Measurements from ENCODE around the gene CLP1.
"Not testable (repeated sequence)": the region's sequence is repeated elsewhere in the genome, so short reads cannot be mapped to it uniquely, and the experiment has no call there.

Gene CLP1

GRCh38 chr11:57641011-57641807 lies 16.4 kb upstream of the CLP1 start:
- no peak for DNase-seq (ENCODE audit: low spot score)

GRCh38 chr11:57643802-57644201 lies 13.8 kb upstream of the CLP1 start:
- no peak for DNase-seq (ENCODE audit: low spot score)

- peak; percentile 74 for DNase-seq (ENCODE audit: low spot score)
Observed at GRCh38 chr11:57644748-57645688, 12.5 kb upstream of the CLP1 start.

- no peak for DNase-seq (ENCODE audit: low spot score)
Observed at GRCh38 chr11:57645689-57646085, 11.9 kb upstream of the CLP1 start.

DNA sequence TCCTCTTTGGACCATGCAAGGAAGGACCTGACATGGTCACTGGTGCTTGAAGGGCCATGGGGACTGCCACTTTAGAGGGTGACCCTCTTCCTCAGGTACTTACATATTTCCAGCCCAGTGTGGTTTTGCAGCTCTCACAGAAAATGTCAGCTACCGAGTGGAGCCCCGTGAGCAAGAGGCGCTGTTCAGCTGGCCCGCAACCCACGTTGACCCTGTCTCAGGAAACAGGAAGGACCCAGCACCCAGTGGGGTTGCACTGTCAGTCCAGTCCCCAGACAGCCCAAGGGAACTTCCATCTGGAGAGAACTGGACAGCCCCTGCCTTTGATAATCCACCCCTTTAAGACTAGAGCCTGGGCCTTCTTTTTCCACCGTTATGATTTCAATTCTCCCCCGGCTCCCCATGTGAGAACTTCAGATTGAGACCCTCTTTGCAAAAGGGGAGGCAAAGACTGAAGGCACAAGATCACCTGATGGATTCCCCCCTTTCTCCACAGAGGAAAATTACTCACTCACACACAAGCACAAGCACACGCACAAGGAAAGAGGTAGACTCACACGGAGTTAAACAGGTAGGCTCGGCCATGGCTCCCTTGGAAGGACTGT lies 11.3 kb upstream of the CLP1 start:
- no peak for DNase-seq (ENCODE audit: low spot score)

- no peak for DNase-seq (ENCODE audit: low spot score)
Observed at GRCh38 chr11:57646799-57647303, 10.7 kb upstream of the CLP1 start.

DNA sequence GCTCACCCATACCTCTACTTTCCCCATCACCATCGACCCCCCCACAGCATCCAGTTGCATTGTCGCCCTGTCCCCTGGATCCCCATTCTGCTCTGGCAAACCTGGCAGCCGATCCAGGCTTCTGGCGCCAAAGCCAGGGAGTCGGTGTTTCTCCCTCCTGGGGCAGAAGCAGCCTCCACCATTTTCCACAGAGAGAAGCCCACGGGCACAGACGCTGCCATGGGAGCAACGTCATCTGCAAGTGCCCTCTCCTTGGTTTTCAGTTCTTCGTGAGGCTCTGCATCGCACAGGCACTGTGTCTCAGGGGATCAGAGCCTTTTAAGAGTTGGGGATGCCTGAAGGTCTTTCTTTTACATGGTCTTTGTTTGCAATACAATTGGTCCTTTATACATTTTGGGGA lies 10.2 kb upstream of the CLP1 start:
- DNase-seq (ENCODE audit: low spot score), result no peak

DNA sequence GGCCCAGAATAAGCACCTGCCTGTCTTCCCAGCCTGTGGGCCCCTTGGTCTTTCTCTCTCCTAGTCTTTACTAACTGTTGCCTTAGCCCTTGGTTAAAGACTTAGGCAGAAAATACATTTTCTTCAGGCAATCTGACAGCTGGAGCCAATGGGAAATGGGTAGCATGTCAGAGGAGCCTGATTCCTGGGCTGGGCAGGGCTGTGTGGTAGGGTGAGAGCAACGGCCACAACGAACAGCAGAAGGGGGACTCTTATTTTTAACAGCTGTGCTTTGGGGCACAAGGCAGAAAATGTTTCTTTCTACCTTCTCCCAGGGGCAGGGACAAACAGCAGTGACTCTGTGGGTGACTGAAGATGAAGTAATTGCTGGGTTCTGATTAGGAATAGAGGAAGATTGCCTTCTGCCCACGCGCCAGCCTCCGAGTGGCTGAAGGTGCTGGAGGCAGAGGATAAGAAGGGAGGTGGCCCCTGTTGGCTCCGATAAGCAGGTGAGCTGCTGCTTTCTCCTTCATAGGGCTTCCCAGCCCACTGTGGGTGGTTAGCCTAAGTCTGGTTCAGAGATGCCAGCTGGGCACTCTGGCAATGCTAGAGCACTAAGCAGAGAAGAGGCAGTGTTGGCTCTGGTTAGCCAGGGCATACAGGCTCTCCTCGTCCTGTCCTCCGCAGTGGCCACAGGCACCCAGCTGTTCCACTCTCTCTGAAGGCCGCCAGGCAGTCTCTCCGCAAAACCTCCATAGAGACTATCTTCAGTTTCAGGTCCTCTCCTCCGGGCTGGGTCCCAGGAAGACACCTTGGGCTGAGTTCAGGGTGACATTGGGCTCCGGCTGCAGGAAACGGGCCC lies 9.4 kb upstream of the CLP1 start:
- no peak for DNase-seq (ENCODE audit: low spot score)

DNA sequence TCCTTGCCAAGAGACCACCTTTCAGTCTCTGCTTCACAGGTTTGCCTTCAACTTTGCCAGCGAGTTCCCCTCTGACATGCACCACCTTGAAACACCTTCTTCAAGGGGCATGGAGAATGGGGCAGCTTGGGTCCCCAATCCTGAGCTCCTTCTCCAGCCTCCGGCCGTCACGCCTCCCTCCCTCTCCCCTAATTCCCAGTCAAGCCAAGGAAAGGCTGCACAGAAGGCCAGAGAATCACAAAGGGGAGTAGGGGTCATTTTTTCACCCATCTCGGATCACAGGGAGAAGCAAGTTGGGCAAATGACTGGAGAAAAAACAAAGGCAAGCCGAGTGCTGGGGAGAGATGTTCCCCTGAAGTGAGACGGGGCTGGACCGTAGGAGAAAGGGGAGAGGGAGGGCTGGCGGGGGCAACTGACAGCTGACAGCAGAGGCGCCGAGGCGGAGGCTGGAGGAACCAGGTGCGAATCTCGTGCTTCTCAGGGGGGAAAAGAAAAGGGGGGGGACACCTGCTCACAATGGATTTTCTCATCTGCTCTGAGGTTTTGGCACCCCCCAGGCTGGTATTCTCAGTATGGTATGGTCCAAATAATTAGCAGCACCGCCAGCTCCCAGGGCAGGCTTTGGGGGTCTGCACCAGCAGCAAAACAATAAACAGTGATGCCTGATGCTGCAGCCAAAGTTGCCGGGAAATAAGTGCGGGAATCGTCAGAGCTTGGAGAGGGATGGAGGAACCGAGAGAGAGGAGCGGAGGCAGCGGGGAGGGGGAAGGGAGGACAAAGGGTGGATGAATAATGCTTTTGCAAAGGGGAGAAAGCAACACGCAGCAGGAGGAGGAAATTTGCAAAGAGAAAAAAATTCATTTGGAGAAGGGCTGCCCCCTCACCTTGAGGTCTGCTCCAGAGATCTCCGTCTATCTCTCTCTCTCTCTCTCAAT lies 8.5 kb upstream of the CLP1 start:
- no peak for DNase-seq (ENCODE audit: low spot score)

GRCh38 chr11:57649826-57650738 lies 7.5 kb upstream of the CLP1 start, which contains the start of gene YPEL4:
YPEL4 (minus strand) TSS chr11:57649912; CDS start chr11:57647107, 2,805 bp downstream.
- peak; percentile 91 for DNase-seq (ENCODE audit: low spot score)

- DNase-seq (ENCODE audit: low spot score), result no peak
Observed at GRCh38 chr11:57650739-57651090, 6.8 kb upstream of the CLP1 start.

- no peak for DNase-seq (ENCODE audit: low spot score)
Observed at GRCh38 chr11:57651408-57651807, 6.2 kb upstream of the CLP1 start.

DNA sequence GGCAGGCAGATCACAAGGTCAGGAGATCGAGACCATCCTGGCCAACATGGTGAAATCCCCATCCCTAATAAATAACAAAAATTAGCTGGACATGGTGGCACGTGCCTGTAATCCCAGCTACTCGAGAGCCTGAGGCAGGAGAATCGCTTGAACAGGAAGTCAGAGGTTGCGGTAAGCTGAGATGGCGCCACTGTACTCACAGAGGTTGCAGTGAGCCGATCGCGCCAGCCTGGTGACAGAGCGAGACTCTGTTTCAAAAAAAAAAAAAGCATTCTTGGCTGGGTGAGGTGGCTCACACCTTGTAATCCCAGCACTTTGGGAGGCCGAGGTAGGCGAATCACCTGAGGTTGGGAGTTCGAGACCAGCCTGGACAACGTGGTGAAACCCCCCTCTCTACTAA lies 5.3 kb upstream of the CLP1 start:
- DNase-seq (ENCODE audit: low spot score), result not testable (repeated sequence)

- no peak for DNase-seq (ENCODE audit: low spot score)
Observed at GRCh38 chr11:57652662-57653061, 4.9 kb upstream of the CLP1 start.

GRCh38 chr11:57653163-57653562 lies 4.4 kb upstream of the CLP1 start:
- DNase-seq (ENCODE audit: low spot score), result no peak

GRCh38 chr11:57656885-57657193 lies 723 bp upstream of the CLP1 start:
- DNase-seq (ENCODE audit: low spot score), result no peak

GRCh38 chr11:57658023-57658361 lies 430 bp downstream of the CLP1 start:
- no peak for DNase-seq (ENCODE audit: low spot score)

DNA sequence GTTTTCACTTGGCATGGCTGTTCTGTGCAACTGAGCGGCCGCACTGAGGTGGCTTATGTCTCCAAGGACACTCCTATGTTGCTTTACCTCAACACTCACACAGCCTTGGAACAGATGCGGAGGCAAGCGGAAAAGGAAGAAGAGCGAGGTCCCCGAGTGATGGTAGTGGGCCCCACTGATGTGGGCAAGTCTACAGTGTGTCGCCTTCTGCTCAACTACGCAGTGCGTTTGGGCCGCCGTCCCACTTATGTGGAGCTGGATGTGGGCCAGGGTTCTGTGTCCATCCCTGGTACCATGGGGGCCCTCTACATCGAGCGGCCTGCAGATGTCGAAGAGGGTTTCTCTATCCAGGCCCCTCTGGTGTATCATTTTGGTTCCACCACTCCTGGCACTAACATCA lies 2.1 kb downstream of the CLP1 start:
- no peak for DNase-seq (ENCODE audit: low spot score)

DNA sequence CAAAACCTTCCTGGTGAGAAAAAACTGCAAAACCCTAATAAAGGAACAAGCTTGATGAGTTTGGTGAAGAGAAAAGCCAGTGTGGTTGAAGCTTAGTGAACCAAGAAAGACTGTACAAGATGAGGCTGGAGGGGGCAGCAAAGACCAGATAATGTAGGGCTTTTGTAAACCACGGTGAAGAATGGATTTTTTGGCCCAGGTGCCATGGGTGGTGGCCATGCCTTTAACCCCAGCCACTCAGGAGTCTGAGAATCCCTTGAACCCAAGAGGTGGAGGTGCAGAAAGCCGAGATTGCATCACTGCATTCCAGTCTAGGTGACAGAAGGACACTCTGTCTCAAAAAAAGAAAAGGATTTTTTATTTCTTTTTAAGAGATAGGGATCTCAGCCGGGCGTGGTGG lies 5.3 kb downstream of the CLP1 start:
- DNase-seq (ENCODE audit: low spot score), result no peak

GRCh38 chr11:57663975-57664374 lies 6.4 kb downstream of the CLP1 start:
- no peak for DNase-seq (ENCODE audit: low spot score)

Data from globus pallidus (tissue), 1 donor.